Left colon (tissue), 2 donors: ENCODE results near the gene GDE1. TPM values are rescaled to one million over a fixed set of nuclear protein-coding genes. Genes with fewer than 3 reads are reported as not detected.

Experiments
- ATAC-seq: fragments of 200-7000 bp; cut with Tn5 transposase; one replicate; pipeline ENCODE4 v1.9.1; 2020; ENCODE audit warnings: mild to moderate bottlenecking, moderate library complexity
- DNase-seq, 2 donors: peaks; one replicate each; pipeline ENCODE4 v3.0.0-alpha.2; 2020
- intact Hi-C, 2 donors: fragments of 100-400 bp; cut with DNase I in 1 of 2; cut with micrococcal nuclease in 1 of 2; formaldehyde crosslinking; loops; one replicate each; pipeline versions ENCODE4 v1.11.2 to v1.14.0; 2022; cut with DNase I, micrococcal nuclease
- total RNA-seq, 2 donors: library from RNA; stranded (reverse); fragmentation: NEBNext Ultra II Directional; extraction: Animal tissue kit (Norgen Biotek cat#: 25700); gene quantifications; one replicate each; pipeline ENCODE4 v1.2.1, GENCODE V29; 2021
- donor health status: DM: no; HTN: no; CAD: no.
- donor health status: DM: yes; HTN: yes; CAD: no.

The GDE1 gene
- total RNA-seq, 2 donors from 2014 or later, result 116 to 126 TPM

GRCh38 chr16:19499481-19499880 is 22.4 kb downstream of the GDE1 start:
- ATAC-seq, result no peak
- DNase-seq, result no peak
- intact Hi-C loops, result no loop called here

- ATAC-seq, result no peak
- intact Hi-C loops, result no loop called here
- no peak for DNase-seq
These were observed 22.9 kb downstream of the GDE1 start for GRCh38 chr16:19499006-19499405.

DNA sequence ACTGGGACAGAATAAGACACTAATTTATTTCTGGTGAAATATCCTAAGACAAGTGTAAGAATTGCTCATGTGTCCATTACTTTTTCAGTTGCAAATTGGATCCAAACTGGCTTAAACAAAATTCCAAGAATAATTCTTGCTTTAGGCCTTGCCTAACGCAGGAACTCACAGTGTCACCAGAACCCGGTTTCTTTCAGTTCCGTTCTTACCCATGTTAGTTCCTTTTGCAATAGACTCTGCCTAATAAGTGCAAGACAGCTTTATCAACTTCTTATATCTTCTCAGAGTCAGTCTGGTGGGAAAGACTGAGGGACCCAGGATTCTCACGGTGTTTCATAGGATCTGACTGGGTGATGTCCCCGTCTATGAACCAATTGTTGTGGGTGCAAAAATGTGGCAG is 24.7 kb downstream of the GDE1 start:
- ATAC-seq (no peak), DNase-seq (no peak)
- intact Hi-C loops, result no loop called here

DNA sequence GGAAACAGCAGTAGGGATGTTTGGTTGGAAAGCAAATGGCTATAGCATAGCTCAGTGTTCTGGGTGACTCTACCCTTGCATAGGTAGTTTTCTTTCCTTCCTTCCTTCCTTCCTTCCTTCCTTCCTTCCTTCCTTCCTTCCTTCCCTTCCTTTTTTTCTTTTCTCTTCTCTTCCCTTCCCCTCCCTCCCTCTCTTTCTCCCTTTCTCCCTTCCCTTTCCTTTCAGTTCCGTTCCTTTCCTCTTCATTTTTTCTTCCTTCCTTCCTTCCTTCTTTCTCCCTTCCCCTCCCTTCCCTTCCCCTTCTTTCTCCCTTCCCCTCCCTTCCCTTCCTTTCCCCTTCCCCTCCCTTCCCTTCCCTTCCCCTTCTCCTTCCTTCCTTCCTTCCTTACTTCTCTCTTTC is 31.3 kb downstream of the GDE1 start:
- no peak for DNase-seq
- ATAC-seq, result no peak
- intact Hi-C loops, result no loop called here

DNA sequence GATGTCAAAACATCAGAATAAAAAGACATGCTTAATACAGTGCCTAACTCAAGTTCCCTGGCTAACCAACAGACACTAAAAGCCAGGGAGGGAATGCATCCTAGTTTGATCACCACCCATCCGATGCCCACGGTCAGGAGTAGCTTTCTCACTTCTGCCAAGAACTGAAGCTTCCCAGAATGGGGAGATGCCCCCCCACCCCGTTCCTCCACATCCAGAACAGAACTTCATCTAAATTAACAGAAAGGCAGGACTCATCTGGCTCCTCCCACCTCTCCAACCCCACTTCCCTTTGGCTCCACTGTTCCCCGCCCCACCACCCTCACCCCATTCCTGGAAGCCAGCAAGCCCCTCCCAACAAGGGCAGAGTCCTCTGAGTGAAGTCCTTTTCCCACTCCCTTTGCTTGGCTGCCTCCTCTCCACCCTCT is 33.7 kb downstream of the GDE1 start:
- ATAC-seq (peak; percentile 95), DNase-seq (peak; percentile 74 to 90)
- intact Hi-C loops, result no loop called here

GRCh38 chr16:19486750-19487325 is 35.1 kb downstream of the GDE1 start:
- intact Hi-C loops, result no loop called here
- DNase-seq, result no peak
- ATAC-seq, result no peak

DNA sequence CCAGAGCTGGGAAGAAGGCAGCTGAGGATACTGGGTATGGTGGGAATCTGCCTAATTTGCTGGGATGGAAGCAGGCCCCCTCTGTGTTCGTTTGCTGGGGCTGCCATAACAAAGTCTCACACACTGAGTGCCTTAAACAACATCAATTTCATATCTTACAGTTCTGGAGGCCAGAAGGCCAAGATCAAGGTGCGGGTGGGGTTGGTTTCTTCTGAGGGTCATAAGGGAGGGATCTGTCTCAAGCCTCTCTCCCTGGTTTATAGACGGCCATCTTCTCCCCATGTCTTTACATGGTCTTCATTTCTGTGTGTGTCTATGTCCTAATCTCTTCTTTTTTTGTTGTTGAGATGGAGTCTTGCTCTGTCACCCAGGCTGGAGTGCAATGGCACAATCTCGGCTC is 35.8 kb downstream of the GDE1 start:
- ATAC-seq (no peak), DNase-seq (no peak)
- intact Hi-C loops, result no loop called here

- ATAC-seq (no peak), DNase-seq (no peak)
- intact Hi-C loops, result no loop called here
These were observed 36.3 kb downstream of the GDE1 start for GRCh38 chr16:19485611-19486010.

DNA sequence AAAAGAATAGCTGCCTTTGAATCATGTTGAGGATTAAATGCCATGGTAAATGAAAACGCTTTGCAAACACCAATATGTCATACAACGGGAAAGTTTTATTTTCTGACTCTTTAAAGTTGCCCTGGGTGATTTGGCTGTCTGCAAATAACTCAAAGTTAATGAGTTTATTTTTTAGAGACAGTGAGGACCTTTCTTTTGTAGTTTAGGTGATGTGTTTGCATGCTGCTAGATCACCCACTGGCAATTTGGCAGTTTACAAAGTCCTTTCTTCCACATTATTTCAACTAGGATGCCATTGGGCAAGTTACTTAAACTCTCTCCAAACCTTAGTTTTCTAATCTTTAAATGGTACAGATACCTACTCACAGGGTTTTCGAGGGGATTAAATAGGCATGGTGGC is 37.8 kb downstream of the GDE1 start:
- ATAC-seq (no peak), DNase-seq (no peak)
- intact Hi-C loops, result no loop called here

- ATAC-seq (peak; percentile 66), DNase-seq (no peak)
- intact Hi-C loops, result no loop called here
These were observed 39.6 kb downstream of the GDE1 start for GRCh38 chr16:19482291-19482690.

DNA sequence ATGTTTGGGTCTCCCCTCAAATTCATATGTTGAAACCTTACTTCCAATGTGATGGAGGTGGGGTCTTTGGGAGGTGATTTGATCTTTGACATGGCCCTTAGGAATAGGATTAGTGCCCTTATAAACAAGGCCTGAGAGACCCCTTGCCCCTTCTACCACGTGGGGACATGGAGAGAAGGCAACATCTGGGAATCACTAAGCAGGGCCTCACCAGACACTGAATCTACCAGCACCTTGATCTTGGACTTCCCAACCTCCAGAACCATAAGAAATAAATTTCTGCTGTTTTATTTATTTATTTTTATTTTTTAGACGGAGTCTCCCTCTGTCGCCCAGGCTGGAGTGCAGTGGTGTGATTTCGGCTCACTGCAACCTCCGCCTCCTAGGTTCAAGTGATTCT is 40.1 kb downstream of the GDE1 start:
- no peak for ATAC-seq
- intact Hi-C loops, result no loop called here
- DNase-seq, result no peak

- intact Hi-C loops, result no loop called here
- no peak for ATAC-seq
These were observed 40.6 kb downstream of the GDE1 start for GRCh38 chr16:19481296-19481695.

GRCh38 chr16:19479302-19479721 is 42.6 kb downstream of the GDE1 start:
- ATAC-seq (no peak), DNase-seq (no peak)
- intact Hi-C loops, result no loop called here

More at GRCh38 chr16:19481296-19481695, 40.6 kb downstream of the GDE1 start:
- no peak for DNase-seq

GRCh38 chr16:19478505-19478904 is 43.4 kb downstream of the GDE1 start:
- intact Hi-C loops, result no loop called here
- DNase-seq, result no peak
- ATAC-seq, result no peak

GRCh38 chr16:19474617-19475016 is 47.3 kb downstream of the GDE1 start:
- intact Hi-C loops, result no loop called here
- ATAC-seq, result no peak

DNA sequence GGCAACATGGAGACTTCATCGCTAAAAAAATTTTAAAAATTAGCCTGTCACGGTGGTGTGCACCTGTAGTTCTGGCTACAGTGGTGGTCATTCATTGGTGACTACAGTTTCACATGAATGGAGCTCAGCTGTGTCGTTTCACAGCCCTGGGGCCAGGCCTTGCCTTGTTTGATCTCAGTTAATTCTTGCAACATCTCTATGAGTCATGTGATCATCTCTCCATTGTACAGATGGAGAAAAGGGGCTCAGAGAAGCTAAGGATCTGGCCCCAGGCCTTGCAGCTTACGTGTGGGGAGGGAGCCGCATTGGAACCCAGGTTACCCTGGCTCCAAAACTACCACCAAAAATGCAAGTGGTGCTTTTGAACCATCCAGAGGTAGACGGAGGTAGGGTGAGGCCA is 49.4 kb downstream of the GDE1 start:
- no peak for ATAC-seq
- no peak for DNase-seq
- intact Hi-C loops, result no loop called here

More at GRCh38 chr16:19474617-19475016, 47.3 kb downstream of the GDE1 start:
- DNase-seq, result no peak

DNA sequence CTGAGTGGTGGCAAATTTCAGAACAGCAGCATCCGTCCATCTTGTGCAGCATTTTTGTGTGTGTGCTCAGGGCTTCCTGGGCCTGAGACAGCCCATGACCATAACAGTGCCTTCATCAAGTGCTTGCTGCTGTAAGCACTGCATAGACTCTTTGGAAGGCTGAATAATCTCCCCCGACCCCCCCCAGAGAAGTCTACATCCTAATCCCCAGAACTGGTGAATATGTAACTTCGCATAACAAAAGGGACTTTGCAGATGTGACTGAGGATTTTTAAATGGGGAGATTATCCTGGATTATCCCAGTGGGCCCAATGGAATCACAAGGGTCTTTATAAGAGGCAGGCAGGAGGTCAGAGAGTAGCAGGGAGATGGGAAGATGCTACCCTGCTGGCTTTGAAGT is 53.6 kb downstream of the GDE1 start:
- no peak for DNase-seq
- no peak for ATAC-seq
- intact Hi-C loops, result no loop called here

- intact Hi-C loops, result no loop called here
- ATAC-seq, result peak; percentile 97
- DNase-seq, result no peak
These were observed 58.2 kb downstream of the GDE1 start for GRCh38 chr16:19463468-19464315.

GRCh38 chr16:19460397-19460796 is 61.5 kb downstream of the GDE1 start:
- no peak for ATAC-seq
- intact Hi-C loops, result no loop called here
- DNase-seq, result no peak

- ATAC-seq (no peak), DNase-seq (no peak)
- intact Hi-C loops, result no loop called here
These were observed 63.0 kb downstream of the GDE1 start for GRCh38 chr16:19458722-19459379.
